GM19043 (cell line): ENCODE measurements around the gene BRPF3.

Source experiments
- ATAC-seq: cut with Tn5 transposase; IDR thresholded peaks from one replicate; pipeline ENCODE4 v1.9.1; 2021; ENCODE audit warnings: low read depth; ENCODE audit not compliant: unreplicated experiment

The BRPF3 gene

DNA sequence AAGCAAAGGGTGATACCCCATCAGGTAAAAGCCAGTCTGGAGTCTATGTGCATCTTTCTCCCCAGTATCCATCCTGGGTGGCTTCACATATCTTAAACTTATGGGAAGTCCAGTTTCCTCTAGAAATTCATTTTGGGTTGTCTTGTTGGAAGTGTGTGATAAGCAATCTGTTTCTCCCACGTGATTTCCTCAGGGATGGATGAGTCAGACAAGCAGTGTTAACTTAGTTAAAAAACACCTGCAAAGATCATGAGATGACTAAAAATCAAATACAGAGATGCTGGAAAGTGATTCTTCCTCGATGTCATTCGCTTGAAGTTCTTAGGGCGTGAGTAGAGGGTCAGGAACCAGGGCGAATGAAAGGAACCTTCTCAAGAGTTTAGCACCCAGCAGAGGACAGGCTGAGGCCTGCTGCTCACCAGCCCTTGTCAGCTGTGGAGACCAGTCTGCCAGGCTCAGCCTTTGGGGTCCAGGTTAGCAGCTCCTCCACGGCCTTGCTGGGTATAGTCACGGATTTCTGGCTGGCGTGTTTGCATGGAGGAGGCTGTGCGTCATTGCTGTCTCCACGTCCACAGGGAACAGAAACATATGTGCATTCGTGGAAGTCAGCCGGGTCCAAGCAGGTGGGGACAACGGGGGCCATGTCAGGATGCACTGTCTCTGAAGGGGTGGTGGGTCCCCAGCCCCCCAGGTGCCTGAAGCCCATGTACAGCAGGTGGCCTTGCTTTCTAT, 70.5 kb downstream of the BRPF3 start:
- no peak for ATAC-seq

DNA sequence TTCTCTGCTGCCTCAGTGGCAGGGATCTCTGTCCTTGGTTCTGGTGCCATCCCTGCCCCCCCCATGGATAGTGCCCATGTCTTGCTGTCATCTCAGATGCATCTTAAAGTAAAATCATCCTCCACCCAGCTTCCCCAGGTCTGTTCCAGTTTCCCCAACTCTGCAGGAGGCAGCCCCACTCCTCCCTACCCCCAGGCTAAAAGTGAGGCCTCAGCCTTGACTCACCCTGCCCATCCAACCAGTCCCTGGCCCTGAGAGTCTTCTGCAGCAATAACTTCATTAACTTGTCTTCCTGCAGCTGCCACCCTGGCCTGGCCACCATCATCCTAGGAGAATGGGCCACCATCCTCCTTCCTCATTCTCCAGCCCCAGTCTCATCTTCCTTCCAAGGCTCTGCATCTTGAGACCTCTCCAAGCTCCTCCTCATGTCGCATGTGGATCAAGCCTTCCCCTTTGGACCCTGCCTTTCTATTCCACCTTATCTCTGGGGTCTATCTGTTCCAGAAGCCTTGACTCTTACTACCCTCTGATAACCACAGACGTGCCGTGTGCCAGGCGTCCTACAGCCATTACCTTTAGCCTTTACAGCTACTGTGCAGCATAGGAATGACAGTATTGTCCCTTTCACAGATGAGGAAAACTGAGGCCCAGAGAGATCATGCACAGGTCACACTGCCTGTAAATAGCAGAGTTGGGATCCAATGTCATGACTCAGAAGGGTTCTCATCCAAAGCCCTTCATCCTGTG, 71.4 kb downstream of the BRPF3 start:
- ATAC-seq = no peak

DNA sequence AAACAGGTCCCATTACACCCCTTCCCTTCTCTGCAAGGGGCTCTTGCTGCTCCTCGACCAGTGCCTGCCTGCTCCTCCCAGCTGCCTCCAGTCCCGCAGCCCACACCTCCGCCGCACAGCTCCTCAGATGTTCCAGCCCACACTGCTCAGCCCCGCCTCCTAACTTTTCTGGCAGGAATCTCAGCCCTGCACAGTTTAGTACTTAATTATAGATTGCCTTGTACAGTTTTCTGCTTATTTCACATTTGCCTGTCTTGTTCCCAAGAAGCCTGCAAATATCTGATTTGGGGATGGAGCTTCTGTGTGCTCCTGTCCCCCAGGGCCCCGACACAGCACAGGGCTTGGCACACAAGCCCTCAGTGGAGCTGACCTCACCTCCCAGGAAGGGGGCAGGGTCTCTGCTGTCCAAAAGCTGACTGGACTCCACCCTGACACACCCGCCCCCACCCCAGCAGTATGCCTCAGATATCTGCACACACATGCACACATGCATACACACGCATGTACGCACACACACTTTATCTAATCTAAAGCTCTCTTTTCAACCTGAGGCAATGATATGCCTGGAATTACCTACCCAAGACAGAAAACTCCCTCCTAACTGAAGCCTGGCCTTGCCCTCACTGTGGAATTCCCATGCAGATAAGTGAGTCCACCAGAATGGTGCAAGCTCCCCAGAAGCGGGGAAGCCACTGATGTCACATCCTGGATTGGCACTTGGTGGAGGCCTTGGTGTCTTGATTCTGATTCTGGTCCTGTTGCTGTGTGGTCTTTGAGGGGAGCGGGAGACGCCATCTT, 72.1 kb downstream of the BRPF3 start:
- no peak for ATAC-seq

DNA sequence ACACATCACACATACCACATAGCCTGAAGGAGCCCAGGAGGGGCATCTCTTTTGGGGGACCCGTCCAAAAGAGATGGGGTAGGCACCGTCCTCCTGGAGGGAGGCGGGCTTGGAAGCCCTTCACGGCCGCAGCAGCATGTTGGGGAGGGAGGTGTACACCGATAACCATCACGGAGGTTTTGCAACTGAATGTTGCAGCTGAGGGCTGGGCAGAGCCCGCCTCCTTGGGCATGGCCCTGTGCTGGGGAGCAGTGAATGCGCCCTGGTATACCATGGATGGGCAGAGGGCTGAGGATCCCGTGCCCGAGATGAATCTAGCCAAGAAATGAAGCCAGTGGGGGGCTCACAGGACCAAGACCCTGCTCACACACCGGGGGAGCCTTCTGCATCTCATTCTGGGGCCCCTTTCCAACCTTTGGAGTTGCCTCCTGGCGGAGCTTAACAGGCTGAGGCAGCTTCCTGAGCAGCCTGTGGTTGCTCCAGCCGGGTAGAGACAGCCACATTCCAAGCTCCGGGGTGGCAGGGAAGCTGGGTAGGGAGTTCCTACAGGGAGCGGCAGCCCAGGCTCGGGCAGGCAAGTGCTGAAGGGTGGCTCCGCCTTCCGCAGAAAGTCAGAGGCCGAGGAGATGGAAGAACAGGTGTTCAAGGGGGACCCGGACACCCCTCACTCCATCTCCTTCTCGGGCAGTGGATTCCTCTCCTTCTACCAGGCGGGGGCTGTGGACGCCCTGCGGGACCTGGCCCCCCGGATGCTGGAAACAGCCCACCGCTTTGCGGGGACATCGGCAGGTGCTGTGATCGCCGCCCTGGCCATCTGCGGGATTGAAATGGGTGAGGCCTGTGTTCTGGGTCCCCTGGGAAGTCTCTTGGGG, 73.5 kb downstream of the BRPF3 start, which contains the start of gene PNPLA1:
PNPLA1 (plus strand) TSS at position 227 of the 872 bp plus-strand sequence; CDS start at position 627, 400 bp downstream.
- ATAC-seq = no peak

GRCh38 chr6:36272234-36272633, 75.7 kb downstream of the BRPF3 start:
- no peak for ATAC-seq

GRCh38 chr6:36273067-36273466, 76.5 kb downstream of the BRPF3 start:
- ATAC-seq = no peak

DNA sequence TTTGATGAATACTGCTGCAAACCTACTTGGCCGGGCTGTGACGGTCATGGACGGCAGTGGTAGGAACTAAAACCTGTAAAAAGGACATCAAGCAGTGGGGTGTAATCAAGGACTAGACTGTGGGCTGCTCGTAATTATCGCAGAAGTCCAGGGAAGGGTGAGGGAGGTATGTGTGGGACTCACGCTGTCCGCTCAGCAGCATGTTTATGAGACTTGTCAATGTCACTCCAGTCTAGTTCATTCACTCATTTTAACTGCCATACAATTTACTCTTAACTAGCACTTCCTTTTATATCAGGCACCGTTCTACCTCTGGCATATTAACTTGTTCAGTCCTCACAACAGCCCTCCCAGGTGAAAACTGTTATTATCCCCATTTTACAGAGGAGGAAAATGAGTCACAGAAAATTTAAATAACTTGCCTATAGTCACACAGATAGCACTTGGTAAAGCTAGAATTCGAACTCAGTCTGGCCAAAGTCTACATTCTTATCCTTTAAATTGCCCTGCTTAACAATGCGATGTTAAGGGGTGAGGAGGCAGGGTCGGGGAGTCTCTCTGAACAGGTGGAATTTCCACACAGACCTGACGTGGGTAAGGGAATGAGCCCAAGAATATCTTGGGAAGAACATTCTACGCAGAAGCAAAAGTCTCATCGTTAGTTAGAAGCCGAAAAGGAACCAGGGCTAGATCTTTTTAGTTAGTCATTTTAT, 77.4 kb downstream of the BRPF3 start:
- ATAC-seq = no peak

DNA sequence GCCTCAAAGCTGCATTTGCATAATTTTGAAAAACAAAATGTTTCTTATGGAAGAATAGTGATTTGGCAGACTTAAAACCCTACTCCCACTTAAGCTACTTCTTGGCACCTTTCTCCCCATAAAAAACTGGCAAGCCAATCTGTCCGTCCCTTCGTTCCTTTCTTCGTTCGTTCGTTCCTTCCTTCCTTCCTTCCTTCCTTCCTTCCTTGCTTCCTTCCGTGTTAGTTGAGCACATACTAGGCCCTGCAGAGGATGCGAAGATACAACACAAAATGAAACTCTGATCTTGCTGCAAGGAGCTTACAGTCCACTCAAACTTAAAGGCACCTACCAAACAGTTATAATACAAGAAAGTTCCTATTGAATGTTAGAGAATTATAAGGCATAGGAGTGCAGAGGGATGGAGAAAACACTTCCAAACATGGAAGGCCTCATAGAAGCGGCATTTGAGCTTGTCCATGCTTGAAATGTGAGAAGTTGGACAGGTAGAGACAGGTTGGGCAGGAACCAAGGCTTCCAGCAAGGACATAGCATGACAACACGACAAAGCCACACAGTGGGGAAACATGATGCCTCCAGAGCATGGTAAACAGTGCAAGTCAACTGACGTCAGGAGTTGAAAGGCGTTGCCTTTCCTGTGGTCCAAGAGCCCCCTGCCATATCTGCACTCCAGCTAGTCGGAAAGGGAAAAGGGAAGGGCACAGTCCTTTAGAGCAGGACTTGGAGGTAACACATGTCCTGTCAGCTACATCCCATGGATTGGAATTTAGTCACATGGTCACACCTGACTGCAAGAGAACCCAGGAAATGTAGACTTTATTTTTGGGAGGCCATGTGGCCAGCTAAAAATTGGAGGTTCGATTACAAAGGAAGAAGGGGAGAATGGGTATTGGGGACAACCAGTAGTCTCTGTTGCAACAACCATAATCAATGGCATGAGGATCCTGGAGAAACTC, 80.3 kb downstream of the BRPF3 start:
- no peak for ATAC-seq

DNA sequence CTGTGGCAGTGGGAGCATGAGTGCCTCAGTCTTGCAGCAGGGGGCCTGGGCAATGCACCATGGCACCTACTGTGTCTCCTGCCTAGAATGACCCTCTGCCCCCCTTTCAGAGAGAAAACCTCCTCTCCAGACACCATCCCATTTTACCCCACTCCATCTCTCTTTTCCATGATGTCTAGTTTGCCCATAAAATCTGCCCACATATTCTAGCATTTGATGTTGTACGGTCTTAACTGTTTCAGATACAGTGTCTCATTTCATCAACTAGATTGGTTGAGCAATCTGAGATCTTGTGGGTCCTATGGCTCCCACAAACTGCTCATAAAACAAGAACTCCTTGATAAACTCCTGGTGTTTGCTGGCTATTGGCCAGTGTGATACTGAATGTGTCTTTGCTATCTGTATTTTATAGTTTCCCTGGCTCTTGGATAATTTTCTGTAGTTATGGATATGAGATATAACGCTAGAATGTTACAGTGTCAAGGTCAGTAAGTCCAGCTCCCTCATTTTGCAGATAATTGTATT, 81.5 kb downstream of the BRPF3 start:
- ATAC-seq = no peak

- ATAC-seq = no peak
Measured at GRCh38 chr6:36280467-36280866, 83.9 kb downstream of the BRPF3 start.

DNA sequence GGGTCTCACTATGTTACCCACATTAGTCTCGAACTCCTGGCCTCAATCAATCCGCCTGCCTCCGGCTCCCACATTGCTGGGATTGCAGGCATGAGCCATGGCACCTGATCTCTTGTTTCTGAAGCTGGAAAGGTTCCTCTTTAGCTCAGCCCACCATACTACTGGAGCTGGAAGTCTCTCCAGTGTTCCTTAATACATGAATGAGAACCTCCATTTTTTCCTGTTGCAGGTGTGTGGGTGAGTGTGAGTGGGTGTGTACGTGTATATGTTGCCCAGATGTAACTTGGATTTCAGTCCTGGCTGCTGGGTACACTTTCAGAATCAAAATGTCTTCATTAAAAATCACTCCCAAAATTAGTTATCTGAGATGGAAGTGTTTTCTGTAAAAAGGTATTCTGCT, 84.4 kb downstream of the BRPF3 start:
- no peak for ATAC-seq
